ENCODE data around the gene CRYBA4. TPM values are rescaled to one million over a fixed set of nuclear protein-coding genes. Genes with fewer than 3 reads are reported as not detected.

The CRYBA4 gene
- total and polyA plus RNA-seq, 2 experiments from 2014 or later = 1.5 TPM; not detected in 1

- no peak overlapping the region for H3K4me3 Mint-ChIP-seq
- peaks cover 49% of the 10 kb centered on the region for H3K4me1 Mint-ChIP-seq
- H3F3A ChIP-seq (replicated peaks; ENCODE audit: low read depth) = peaks cover 43% of the 10 kb centered on the region
- 0 out of 2 replicates have a peak, but pooled peaks cover 20% of the 10 kb centered on the region for H3K36me3 ChIP-seq (ENCODE audit: insufficient read depth)
- no peak overlapping the region for H3K27ac Mint-ChIP-seq
- DNase-seq (ENCODE audit: low spot score) (no peak), ATAC-seq (no peak)
- H4K20me1 ChIP-seq (replicated peaks; ENCODE audit: insufficient read depth) = peaks cover 6% of the 10 kb centered on the region
- H3K27me3 ChIP-seq (ENCODE audit: insufficient read depth) = no peaks in the 10 kb centered on the region
- H3K79me2 ChIP-seq (replicated peaks; ENCODE audit: insufficient read depth) = peaks cover 15% of the 10 kb centered on the region
- no peak overlapping the region for H3K27ac ChIP-seq (ENCODE audit: low read depth)
- no peaks in the 10 kb centered on the region; the same call in 2 of the 3 replicates for H3K9me3 Mint-ChIP-seq
- H2AFZ ChIP-seq = no peak overlapping the region
- H3K4me3 ChIP-seq = no peak overlapping the region
- H3K36me3 Mint-ChIP-seq (ENCODE audit: low read depth) = peaks cover 78% of the 10 kb centered on the region
- H3K4me1 ChIP-seq (ENCODE audit: insufficient read depth) = peaks cover 17% of the 10 kb centered on the region
- no peaks in the 10 kb centered on the region for H3K9me2 ChIP-seq (ENCODE audit: insufficient read depth)
- no peak overlapping the region for H3K4me2 ChIP-seq
- H3K27me3 Mint-ChIP-seq (ENCODE audit: insufficient read depth, low read depth, poor library complexity) = peaks cover 18% of the 10 kb centered on the region
- TF ChIP-seq ETS1 (IDR thresholded peaks at IDR 0.05) (no peak), ZNF331 (CRISPR knock-in tag; IDR thresholded peaks at IDR 0.05; ENCODE audit: low read depth) (no peak), POLR2AphosphoS5 (IDR thresholded peaks at IDR 0.05; ENCODE audit: low read depth) (no peak), CREB1 (CRISPR knock-in tag; IDR thresholded peaks at IDR 0.05; ENCODE audit: low read depth) (no peak), STAT1 (IDR thresholded peaks at IDR 0.05; ENCODE audit: unreplicated experiment) (no peak), NANOG (IDR thresholded peaks at IDR 0.05; ENCODE audit: borderline replicate concordance) (no peak)
These were observed 45.4 kb downstream of the CRYBA4 start for GRCh38 chr22:26667140-26667539.

GRCh38 chr22:26669060-26669481 is 47.3 kb downstream of the CRYBA4 start:
- H3K9me3 Mint-ChIP-seq = no peaks in the 10 kb centered on the region; the same call in 2 of the 3 replicates

More at GRCh38 chr22:26669060-26669481, 47.3 kb downstream of the CRYBA4 start:
- peaks cover 56% of the 10 kb centered on the region for H3F3A ChIP-seq (replicated peaks; ENCODE audit: low read depth)
- peaks cover 20% of the 10 kb centered on the region for H3K27me3 Mint-ChIP-seq (ENCODE audit: insufficient read depth, low read depth, poor library complexity)
- no peaks in the 10 kb centered on the region; the same call in 1 of the 2 replicates for H4K20me1 ChIP-seq (replicated peaks; ENCODE audit: insufficient read depth)
- DNase-seq (ENCODE audit: low spot score) (peak; percentile 83), ATAC-seq (peak; percentile 26)
- H3K27ac Mint-ChIP-seq = peak overlapping the region; percentile 78; the same call in 1 of the 2 replicates
- H3K9me2 ChIP-seq (ENCODE audit: insufficient read depth) = no peaks in the 10 kb centered on the region
- H3K4me3 ChIP-seq = no peak overlapping the region
- no peak overlapping the region for H3K4me3 Mint-ChIP-seq
- H3K4me2 ChIP-seq = no peak overlapping the region
- 0 out of 2 replicates have a peak, but pooled peaks cover 12% of the 10 kb centered on the region for H3K36me3 ChIP-seq (ENCODE audit: insufficient read depth)
- H3K27ac ChIP-seq (ENCODE audit: low read depth) = peak overlapping the region; percentile 45; the same call in 1 of the 2 replicates
- TF ChIP-seq JUNB (IDR thresholded peaks at IDR 0.05; ENCODE audit: unreplicated experiment) = no peak
- peak; percentile 54 to 56 for TF ChIP-seq CTCF (conservative IDR thresholded peaks at IDR 0.05; ENCODE audit: low read depth in 2 of 2)
- no peak overlapping the region for H2AFZ ChIP-seq
- peaks cover 24% of the 10 kb centered on the region for H3K4me1 ChIP-seq (ENCODE audit: insufficient read depth)
- peaks cover 56% of the 10 kb centered on the region for H3K4me1 Mint-ChIP-seq
- peaks cover 59% of the 10 kb centered on the region for H3K36me3 Mint-ChIP-seq (ENCODE audit: low read depth)
- no peaks in the 10 kb centered on the region for H3K27me3 ChIP-seq (ENCODE audit: insufficient read depth)
- H3K79me2 ChIP-seq (replicated peaks; ENCODE audit: insufficient read depth) = peaks cover 3% of the 10 kb centered on the region; the same call in 1 of the 2 replicates

Data from GM23338 (cell line).